GM12874 (cell line): ENCODE measurements around the gene AADACL4.

Experiments used
- CTCF ChIP-seq: IDR thresholded peaks from 2 replicates; pipeline ENCODE4 v1.5.1; 2011; ENCODE audit warnings: low read depth, mild to moderate bottlenecking, control low read depth, low read length, moderate library complexity; ENCODE audit not compliant: insufficient read depth

AADACL4 gene

GRCh38 chr1:12599657-12600056, 44.2 kb upstream of the AADACL4 start:
- TF ChIP-seq CTCF: no peak

- TF ChIP-seq CTCF: no peak
Observed at GRCh38 chr1:12600335-12600734, 43.5 kb upstream of the AADACL4 start.

GRCh38 chr1:12600880-12601633, 42.8 kb upstream of the AADACL4 start:
- TF ChIP-seq CTCF: peak; percentile 68

- TF ChIP-seq CTCF: no peak
Observed at GRCh38 chr1:12601700-12602658, 41.9 kb upstream of the AADACL4 start.

GRCh38 chr1:12602659-12603024, 41.2 kb upstream of the AADACL4 start:
- no peak for TF ChIP-seq CTCF

GRCh38 chr1:12603224-12603623, 40.7 kb upstream of the AADACL4 start:
- TF ChIP-seq CTCF: no peak

GRCh38 chr1:12604114-12604874, 39.6 kb upstream of the AADACL4 start:
- TF ChIP-seq CTCF: no peak
